Ectodermal cell (in vitro differentiated cells): ENCODE data around the gene CEP55.
"Not testable (repeated sequence)": the region's sequence is repeated elsewhere in the genome, so short reads cannot be mapped to it uniquely, and the experiment has no call there.

Source experiments
- H3K27ac ChIP-seq: 2 replicates; pipeline ENCODE4 v1.7.0; 2013; ENCODE audit warnings: mild to moderate bottlenecking, low read depth, low read length; ENCODE audit not compliant: insufficient read depth, poor library complexity, severe bottlenecking
- H3K27me3 ChIP-seq: 2 replicates; pipeline ENCODE4 v1.7.0; 2013; ENCODE audit warnings: mild to moderate bottlenecking, low read length; ENCODE audit not compliant: insufficient read depth, control insufficient read depth, poor library complexity, severe bottlenecking
- H3K36me3 ChIP-seq: one replicate; pipeline ENCODE4 v1.7.0; 2013; ENCODE audit warnings: low read length; ENCODE audit not compliant: control insufficient read depth, insufficient read depth
- H3K4me1 ChIP-seq: one replicate; pipeline ENCODE4 v1.7.0; 2013; ENCODE audit warnings: low read length; ENCODE audit not compliant: control insufficient read depth, insufficient read depth
- H3K4me3 ChIP-seq: 2 replicates; pipeline ENCODE4 v1.7.0; 2013; ENCODE audit warnings: low read depth, low read length, control low read depth; ENCODE audit not compliant: insufficient read depth
- H3K9me3 ChIP-seq: 2 replicates; pipeline ENCODE4 v1.7.0; 2013; ENCODE audit warnings: mild to moderate bottlenecking, low read length, moderate library complexity; ENCODE audit not compliant: control insufficient read depth
- WGBS, 2 experiments: methylation state at CpG; one replicate each; pipeline ENCODE4 v1.1.7; 2013; ENCODE audit warnings: missing lambda C conversion rate in 2 of 2; 5-methylcytosine and 5-hydroxymethylcytosine counted together

Gene CEP55

DNA sequence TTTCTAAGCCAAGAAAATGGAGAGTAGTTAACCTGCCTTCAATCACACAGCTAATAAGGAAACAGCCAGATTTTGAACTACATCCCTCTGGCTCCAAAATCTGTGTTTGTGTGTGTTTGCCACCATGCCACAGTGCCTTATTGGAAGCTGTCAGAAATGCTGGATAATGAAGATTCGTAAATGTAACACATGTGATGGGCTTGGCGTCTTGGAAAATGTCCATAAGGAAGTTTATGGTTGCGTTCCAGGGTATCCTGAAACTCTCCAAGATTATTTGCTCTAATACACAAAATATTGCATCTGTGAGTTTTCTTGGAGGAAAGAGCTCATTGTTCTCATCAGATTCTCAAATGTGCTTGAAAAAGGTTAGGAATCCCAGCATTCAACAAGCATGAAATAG lies 36.9 kb upstream of the CEP55 start:
- Histone ChIP-seq H3K4me3 (no peak overlapping the region), H3K36me3 (no peaks in the 10 kb centered on the region), H3K27me3 (no peaks in the 10 kb centered on the region), H3K4me1 (peaks cover 10% of the 10 kb centered on the region), H3K27ac (no peak overlapping the region), H3K9me3 (no peaks in the 10 kb centered on the region)
- WGBS, 2 experiments = 78 to 85% methylated on average over 3 of the region's 3 CpGs

DNA sequence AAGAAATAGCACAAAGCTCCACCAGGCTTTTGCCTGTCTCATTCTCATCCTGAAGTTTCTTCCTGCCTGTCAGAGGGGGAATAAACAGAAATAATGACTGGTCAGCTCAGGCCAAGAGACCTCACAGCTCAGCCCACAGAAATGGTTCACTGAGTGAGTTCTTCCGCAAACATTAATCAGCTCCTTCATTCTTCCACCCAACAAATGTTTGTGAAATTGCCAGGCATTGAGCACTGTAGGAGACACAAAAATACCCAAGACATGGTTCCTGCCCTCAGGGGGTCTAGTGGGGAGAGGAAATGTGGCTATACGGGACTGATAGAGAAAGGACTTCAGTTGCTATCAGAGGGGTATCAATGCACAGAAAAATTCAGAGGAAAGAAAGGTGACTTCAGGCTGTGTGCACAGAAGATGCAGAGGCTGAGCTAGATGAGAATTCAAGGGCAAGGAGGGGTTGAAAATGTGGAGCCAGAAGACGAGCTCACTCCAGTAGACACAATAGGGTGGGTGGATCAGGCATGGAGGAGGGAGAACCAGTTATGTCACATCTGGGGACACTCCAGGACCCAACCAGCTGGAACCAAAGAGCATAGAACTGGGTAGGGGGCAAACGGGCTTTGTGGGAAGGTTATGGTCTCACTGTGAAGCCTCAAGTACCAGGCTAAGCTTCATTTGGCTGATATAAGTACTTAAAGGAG lies 35.2 kb upstream of the CEP55 start:
- H3K36me3 ChIP-seq = no peaks in the 10 kb centered on the region
- H3K4me3 ChIP-seq = no peak overlapping the region
- H3K27ac ChIP-seq = no peak overlapping the region
- 83 to 88% methylated on average over 4 of the region's 4 CpGs for WGBS, 2 experiments
- peaks cover 10% of the 10 kb centered on the region for H3K4me1 ChIP-seq
- H3K27me3 ChIP-seq = no peaks in the 10 kb centered on the region
- H3K9me3 ChIP-seq = no peaks in the 10 kb centered on the region

DNA sequence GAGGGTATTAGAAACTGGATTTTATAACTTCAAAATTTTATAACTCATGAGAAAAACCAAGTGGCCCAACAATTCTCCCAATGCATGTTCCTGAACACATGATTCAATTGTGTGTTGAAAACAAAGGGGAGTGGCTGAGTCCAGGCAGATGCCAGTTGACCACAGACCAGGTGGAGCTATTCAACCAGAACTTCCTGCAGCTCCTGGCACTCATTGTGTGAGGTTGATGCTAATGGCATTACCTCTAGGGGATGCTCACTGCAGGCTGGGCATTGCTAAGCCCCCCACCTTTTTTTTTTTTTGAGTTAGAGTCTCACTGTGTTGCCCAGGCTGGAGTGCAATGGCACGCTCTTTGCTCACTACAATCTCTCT lies 34.6 kb upstream of the CEP55 start:
- Histone ChIP-seq H3K4me3 (no peak overlapping the region), H3K4me1 (peaks cover 10% of the 10 kb centered on the region), H3K27me3 (no peaks in the 10 kb centered on the region), H3K27ac (no peak overlapping the region), H3K9me3 (no peaks in the 10 kb centered on the region), H3K36me3 (no peaks in the 10 kb centered on the region)
- 67 to 94% methylated on average over 1 of the region's 1 CpG for WGBS, 2 experiments

DNA sequence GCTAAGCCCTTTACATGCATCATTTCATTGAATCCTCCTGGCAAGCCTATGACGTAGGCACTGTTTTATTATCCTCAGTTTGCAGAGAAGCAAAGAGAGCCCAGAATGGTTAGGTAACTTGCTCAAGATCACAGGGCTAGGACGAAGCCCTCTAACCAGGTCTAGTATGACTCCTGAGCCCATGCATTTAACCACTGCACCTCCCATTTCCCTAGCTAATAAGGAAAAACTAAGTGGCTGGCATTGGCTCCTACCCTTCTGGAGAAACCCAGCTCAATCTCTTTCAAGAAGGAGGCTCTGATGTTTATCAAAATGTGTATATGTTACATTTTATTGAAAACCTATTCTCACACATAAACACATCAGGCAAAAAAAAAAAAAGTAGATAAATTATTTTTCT lies 34.0 kb upstream of the CEP55 start:
- H3K27me3 ChIP-seq = no peaks in the 10 kb centered on the region
- H3K4me1 ChIP-seq = peaks cover 10% of the 10 kb centered on the region
- H3K36me3 ChIP-seq = no peaks in the 10 kb centered on the region
- H3K4me3 ChIP-seq = no peak overlapping the region
- H3K27ac ChIP-seq = no peak overlapping the region
- 47 to 50% methylated on average over 2 of the region's 2 CpGs for WGBS, 2 experiments
- H3K9me3 ChIP-seq = no peaks in the 10 kb centered on the region

DNA sequence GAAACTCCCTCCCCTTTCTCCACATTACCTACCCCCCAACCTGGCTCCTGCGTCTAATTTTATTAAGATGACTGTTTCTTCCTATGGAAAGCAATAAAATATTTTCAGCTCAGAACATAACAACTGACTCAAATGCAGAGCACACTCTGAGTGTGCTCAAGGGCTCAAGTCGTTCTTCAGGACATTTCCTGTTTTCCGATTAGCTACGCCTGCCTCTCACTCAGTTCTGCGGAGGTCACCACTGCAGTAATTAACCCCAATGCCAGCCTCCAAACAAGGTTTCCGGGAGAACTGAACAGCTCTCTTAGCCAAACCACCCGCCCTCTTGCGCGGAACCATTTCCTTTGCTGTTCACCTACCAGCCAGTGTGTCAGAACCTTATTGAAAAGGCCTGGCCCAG lies 33.5 kb upstream of the CEP55 start:
- WGBS, 2 experiments = 83 to 85% methylated on average over 9 of the region's 9 CpGs
- peaks cover 10% of the 10 kb centered on the region for H3K4me1 ChIP-seq
- H3K27ac ChIP-seq = no peak overlapping the region
- no peaks in the 10 kb centered on the region for H3K27me3 ChIP-seq
- no peaks in the 10 kb centered on the region for H3K9me3 ChIP-seq
- no peak overlapping the region for H3K4me3 ChIP-seq
- H3K36me3 ChIP-seq = no peaks in the 10 kb centered on the region

DNA sequence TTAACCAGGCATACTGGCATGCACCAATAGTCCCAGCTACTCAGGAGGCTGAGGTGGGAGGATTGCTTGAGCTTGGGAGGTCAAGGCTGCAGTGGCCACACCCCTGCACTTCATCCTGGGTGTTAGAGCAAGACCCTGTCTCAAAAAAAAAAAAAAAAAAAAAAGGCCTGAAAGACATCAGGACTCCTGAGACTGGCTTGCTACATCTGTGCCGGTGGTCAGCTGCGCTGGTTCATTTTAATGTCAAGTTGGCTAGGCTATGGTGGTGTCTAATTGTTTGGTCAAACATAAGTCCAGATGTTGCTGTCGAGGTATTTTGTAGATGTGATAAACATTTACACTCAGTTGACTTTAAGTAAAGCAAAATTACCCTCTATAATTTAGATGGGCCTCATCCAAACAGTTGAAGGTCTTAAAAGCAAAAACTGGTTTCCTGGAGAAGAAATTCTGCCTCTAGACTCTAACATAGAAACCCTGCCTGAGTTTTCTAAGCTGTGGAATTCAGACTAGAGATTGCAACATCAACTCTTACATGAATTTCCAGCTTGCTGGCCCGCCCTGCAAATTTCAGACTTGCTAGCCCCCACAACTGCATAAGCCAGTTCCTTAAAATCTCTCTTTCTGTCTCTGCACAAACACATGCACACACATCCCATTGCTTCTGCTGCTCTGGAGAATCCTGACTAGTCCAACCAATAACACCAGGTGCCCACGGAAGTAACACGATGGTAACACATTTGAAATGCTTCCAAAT lies 32.5 kb upstream of the CEP55 start:
- H3K4me1 ChIP-seq = peaks cover 10% of the 10 kb centered on the region
- no peaks in the 10 kb centered on the region for H3K9me3 ChIP-seq
- no peak overlapping the region for H3K27ac ChIP-seq

DNA sequence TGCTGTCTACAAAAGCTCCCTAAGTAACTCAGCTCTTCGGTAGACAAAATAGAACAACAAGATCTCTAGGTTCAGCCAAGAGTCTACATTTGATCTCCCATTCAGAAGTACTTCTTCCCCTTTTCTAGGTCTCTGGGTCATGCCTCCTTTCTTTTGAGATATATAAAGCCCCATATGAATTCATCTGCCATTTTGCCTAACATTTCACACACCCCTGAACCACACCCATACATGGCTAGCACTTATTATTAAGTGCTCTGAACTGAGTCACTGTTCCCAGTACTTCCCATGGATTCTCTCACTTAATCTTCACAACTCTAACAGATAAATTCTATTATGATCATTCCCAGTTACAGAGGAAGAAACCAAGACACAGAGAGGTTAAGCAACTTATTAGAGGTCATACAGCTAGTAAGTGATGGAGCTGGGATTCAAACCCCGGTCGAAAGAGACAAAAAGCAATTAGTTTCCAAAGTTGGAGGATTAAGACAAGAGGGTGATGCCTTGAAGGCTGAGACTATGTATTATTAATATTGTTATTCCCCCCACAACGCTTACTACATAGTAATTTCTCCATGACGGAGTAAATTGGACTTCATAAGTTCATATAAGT lies 31.5 kb upstream of the CEP55 start:
- WGBS, 2 experiments = 95 to 97% methylated on average over 4 of the region's 5 CpGs
- Histone ChIP-seq H3K36me3 (no peaks in the 10 kb centered on the region), H3K4me1 (peaks cover 7% of the 10 kb centered on the region), H3K27me3 (no peaks in the 10 kb centered on the region), H3K27ac (no peak overlapping the region), H3K9me3 (no peaks in the 10 kb centered on the region), H3K4me3 (no peak overlapping the region)

More for the DNA sequence above, 32.5 kb upstream of the CEP55 start:
- Histone ChIP-seq H3K27me3 (no peaks in the 10 kb centered on the region), H3K4me3 (no peak overlapping the region), H3K36me3 (no peaks in the 10 kb centered on the region)
- WGBS, 2 experiments = 91 to 92% methylated on average over 5 to 6 of the region's 6 CpGs

DNA sequence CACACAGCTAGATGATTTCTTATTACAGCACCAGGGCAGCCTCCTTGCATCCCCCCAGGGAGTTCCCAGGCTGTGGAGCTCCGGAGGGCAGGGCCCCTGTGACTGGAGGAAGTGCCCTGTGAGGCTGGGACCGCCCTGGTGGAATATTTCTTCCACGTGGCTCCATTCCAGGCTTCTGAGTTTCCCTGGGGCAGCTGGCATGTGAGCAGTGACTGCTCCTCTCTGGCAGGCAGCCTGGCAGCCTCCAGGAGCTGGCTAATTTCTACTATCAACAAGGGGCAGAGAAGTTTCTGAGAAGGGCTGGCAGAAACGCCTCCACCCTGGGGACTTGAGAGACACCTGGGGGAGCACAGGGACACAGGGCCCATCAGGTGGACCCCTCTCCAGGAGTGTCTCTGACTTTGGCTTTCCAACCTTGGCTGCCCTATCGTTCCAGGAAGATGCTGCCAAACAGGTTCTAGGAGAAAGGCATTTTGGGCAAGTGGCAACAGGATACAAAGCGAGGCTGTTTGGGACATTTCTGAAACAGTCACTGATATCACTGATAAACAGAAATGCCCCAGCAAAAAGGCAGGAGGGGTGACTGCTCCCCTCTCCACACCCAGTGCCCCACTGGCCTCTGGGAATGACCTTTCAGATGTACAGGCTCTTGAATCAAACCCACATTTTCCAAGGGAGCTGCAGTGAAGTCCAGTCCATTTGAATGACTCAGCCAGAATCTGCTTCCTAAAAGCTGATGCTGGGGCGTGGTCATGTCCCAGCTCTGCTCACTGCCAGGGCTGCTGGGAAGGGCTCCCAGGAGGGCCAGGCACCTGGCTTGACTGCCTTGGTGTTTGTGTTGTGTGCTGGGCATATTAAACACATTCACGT lies 30.4 kb upstream of the CEP55 start:
- 82 to 86% methylated on average over 8 of the region's 8 CpGs for WGBS, 2 experiments
- Histone ChIP-seq H3K36me3 (no peaks in the 10 kb centered on the region), H3K9me3 (no peaks in the 10 kb centered on the region), H3K27me3 (no peaks in the 10 kb centered on the region), H3K27ac (no peak overlapping the region), H3K4me1 (peaks cover 7% of the 10 kb centered on the region), H3K4me3 (no peak overlapping the region)

DNA sequence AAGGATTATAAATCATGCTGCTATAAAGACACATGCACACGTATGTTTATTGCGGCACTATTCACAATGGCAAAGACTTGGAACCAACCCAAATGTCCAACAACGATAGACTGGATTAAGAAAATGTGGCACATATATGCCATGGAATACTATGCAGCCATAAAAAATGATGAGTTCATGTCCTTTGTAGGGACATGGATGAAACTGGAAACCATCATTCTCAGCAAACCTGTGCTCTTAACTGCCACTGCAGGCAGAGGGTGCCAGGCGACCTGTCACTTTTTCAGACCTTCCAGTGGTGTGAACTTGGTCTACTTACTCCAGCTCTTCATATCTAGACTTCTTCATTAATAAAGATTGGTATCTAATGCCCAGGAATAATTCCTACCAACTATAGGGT lies 28.8 kb upstream of the CEP55 start:
- H3K27ac ChIP-seq, H3K4me1 ChIP-seq, H3K9me3 ChIP-seq, H3K36me3 ChIP-seq, H3K4me3 ChIP-seq, H3K27me3 ChIP-seq: not testable (repeated sequence)
- WGBS, 2 experiments = 87 to 88% methylated on average over 1 to 2 of the region's 4 CpGs
